Osteocyte (in vitro differentiated cells): ENCODE results near the gene DDHD1. TPM values are rescaled to one million over a fixed set of nuclear protein-coding genes. Genes with fewer than 3 reads are reported as not detected.

Experiments used
- DNase-seq: peaks from one replicate; pipeline ENCODE4 v3.0.0; 2021; ENCODE audit warnings: mixed read lengths; ENCODE audit not compliant: unreplicated experiment; ENCODE audit errors: extremely low spot score
- H3K27ac Mint-ChIP-seq: one replicate; pipeline ENCODE4 v1.8.0; 2021; ENCODE audit warnings: mild to moderate bottlenecking, mixed read lengths; ENCODE audit not compliant: unreplicated experiment
- H3K27me3 Mint-ChIP-seq: one replicate; pipeline ENCODE4 v1.8.0; 2021; ENCODE audit warnings: mixed read lengths; ENCODE audit not compliant: unreplicated experiment
- H3K36me3 Mint-ChIP-seq: one replicate; pipeline ENCODE4 v1.8.0; 2021; ENCODE audit warnings: mixed read lengths; ENCODE audit not compliant: unreplicated experiment
- H3K4me1 Mint-ChIP-seq: one replicate; pipeline ENCODE4 v1.8.0; 2021; ENCODE audit warnings: mixed read lengths; ENCODE audit not compliant: unreplicated experiment
- H3K4me3 Mint-ChIP-seq: one replicate; pipeline ENCODE4 v1.8.0; 2021; ENCODE audit warnings: mild to moderate bottlenecking, moderate library complexity, mixed read lengths; ENCODE audit not compliant: unreplicated experiment
- H3K9me3 Mint-ChIP-seq: one replicate; pipeline ENCODE4 v1.8.0; 2021; ENCODE audit warnings: mixed read lengths; ENCODE audit not compliant: unreplicated experiment
- CTCF ChIP-seq: fragments of 200-600 bp; sonication (generic); IDR thresholded peaks from 2 replicates; pipeline ENCODE4 v1.5.0; 2021; ENCODE audit warnings: antibody characterized with exemption, mild to moderate bottlenecking, moderate library complexity
- long read RNA-seq: library from polyadenylated mRNA; unstranded; transcript quantifications from one replicate; pipeline ENCODE4 v2.0.0, GENCODE V29; 2021
- total RNA-seq: library from RNA; stranded (reverse); gene quantifications from 2 replicates; pipeline ENCODE4 v1.2.1, GENCODE V29; 2021

DDHD1 gene
- 21.0 and 21.1 TPM in 2 replicates for total RNA-seq
- long read RNA-seq, full-length matches to known transcripts: 2 of 10 reads
- long read RNA-seq, partial matches to known transcripts: 2 of 10 reads
- long read RNA-seq, other reads (novel, unspliced or antisense): 6 of 10 reads

DNA sequence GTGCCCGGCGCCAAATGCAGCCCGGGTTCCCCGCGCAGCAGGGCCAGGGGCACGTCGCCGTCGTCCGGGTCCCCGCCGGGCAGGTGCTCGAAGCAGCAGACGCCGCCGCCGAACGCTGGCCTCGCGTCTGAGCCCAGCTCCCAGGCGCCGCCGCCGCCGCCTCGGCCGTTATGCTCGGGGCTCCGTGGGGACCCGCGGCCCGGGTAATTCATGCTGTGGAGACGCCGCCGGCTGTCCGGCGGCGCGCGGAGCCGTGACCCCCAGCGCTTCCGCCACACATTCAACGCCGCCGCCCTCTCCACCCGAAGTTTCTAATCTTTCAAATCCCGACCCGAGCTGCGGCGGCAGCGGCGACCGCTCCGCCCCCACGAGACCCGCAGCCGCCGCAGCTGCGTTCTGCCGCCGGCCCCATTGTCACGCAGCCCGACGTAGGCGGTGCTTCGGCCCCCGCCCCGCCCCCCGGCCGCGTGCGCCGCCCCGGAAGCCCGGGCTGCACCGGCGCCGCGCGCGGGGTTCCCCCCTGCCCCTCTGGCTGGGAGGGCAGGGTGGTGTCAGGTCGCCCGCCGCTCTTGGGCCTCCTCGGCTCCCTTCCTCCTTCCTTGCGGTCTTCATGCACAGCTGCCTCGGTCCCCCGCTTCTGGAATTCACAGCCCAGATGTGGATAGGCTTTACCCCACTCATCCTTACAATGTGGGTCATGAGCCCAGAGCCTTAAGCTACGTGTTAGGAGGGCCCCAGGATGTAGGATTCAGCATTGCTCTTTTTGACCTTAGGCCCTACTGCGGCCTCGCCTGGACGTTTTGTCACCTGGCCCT, at the start of gene DDHD1:
Gene DDHD1 (minus strand): TSS at position 437 of the 815 bp plus-strand sequence. CDS start 225 bp downstream, at position 212.
- Mint-ChIP-seq H3K27ac (peak within 1 kb of the TSS; percentile 73), H3K4me3 (peak within 1 kb of the TSS; percentile 97), H3K9me3 (no peaks in the 10 kb centered on the region), H3K4me1 (peaks cover 19% of the 10 kb centered on the region), H3K36me3 (no peaks in the 10 kb centered on the region), H3K27me3 (no peaks in the 10 kb centered on the region)
- TF ChIP-seq CTCF: no peak
- DNase-seq: peak; percentile 88

- H3K9me3 Mint-ChIP-seq: peaks cover 7% of the 10 kb centered on the region
- no peak for DNase-seq
- TF ChIP-seq CTCF: no peak
- no peaks in the 10 kb centered on the region for H3K36me3 Mint-ChIP-seq
- H3K27ac Mint-ChIP-seq: no peak overlapping the region
- H3K4me1 Mint-ChIP-seq: no peaks in the 10 kb centered on the region
- H3K4me3 Mint-ChIP-seq: no peak overlapping the region
- peaks cover 26% of the 10 kb centered on the region for H3K27me3 Mint-ChIP-seq
Measured at GRCh38 chr14:53195949-53196348, 42.8 kb upstream of the DDHD1 start.

- no peak for TF ChIP-seq CTCF
- peaks cover 11% of the 10 kb centered on the region for H3K27me3 Mint-ChIP-seq
- no peak overlapping the region for H3K4me3 Mint-ChIP-seq
- no peaks in the 10 kb centered on the region for H3K4me1 Mint-ChIP-seq
- no peak for DNase-seq
- no peak overlapping the region for H3K27ac Mint-ChIP-seq
- H3K36me3 Mint-ChIP-seq: no peaks in the 10 kb centered on the region
- H3K9me3 Mint-ChIP-seq: no peaks in the 10 kb centered on the region
Measured at GRCh38 chr14:53193193-53193592, 40.1 kb upstream of the DDHD1 start.

GRCh38 chr14:53192052-53192760, 39.1 kb upstream of the DDHD1 start:
- no peak for TF ChIP-seq CTCF
- no peaks in the 10 kb centered on the region for H3K4me1 Mint-ChIP-seq
- no peaks in the 10 kb centered on the region for H3K9me3 Mint-ChIP-seq
- no peaks in the 10 kb centered on the region for H3K36me3 Mint-ChIP-seq
- no peak overlapping the region for H3K27ac Mint-ChIP-seq
- H3K4me3 Mint-ChIP-seq: no peak overlapping the region
- H3K27me3 Mint-ChIP-seq: peaks cover 11% of the 10 kb centered on the region
- DNase-seq: no peak

DNA sequence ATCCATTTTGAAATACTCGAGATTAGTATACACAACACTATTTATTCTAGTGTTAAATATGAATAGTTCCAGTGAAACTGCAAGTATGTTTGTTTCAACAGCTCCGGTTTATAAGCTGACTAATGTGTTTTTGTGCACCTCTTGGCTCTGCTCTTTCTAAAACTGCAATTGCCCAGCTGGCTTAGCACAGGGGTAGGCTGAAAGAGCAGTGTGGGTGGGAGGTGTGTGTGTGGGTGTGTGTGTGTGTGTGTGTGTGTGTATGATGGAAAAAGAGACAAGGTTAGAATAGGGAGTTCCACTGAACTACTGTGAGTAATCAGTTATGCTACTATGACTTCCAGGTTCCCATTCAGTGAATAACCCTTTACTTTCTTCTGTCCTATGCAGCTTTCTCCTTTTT, 37.8 kb upstream of the DDHD1 start:
- H3K36me3 Mint-ChIP-seq: no peaks in the 10 kb centered on the region
- no peaks in the 10 kb centered on the region for H3K9me3 Mint-ChIP-seq
- H3K4me3 Mint-ChIP-seq: no peak overlapping the region
- DNase-seq: no peak
- H3K27ac Mint-ChIP-seq: no peak overlapping the region
- no peak for TF ChIP-seq CTCF
- H3K4me1 Mint-ChIP-seq: no peaks in the 10 kb centered on the region
- H3K27me3 Mint-ChIP-seq: peaks cover 15% of the 10 kb centered on the region
